GM20000 (cell line): ENCODE data around the gene MYO5B.
A peak's percentile ranks its signal among the peaks of the same experiment; 100 is the strongest.

ENCODE experiments used
- DNase-seq: peaks from one replicate; pipeline ENCODE4 v3.0.0; 2012; ENCODE audit warnings: low spot score
- TF ChIP-seq, protein P1 (sequence below): IDR thresholded peaks from 2 replicates; pipeline ENCODE4 v1.5.1; 2012; ENCODE audit warnings: mild to moderate bottlenecking, control low read depth; ENCODE audit errors: extremely low read depth, missing control alignments

The MYO5B gene

DNA sequence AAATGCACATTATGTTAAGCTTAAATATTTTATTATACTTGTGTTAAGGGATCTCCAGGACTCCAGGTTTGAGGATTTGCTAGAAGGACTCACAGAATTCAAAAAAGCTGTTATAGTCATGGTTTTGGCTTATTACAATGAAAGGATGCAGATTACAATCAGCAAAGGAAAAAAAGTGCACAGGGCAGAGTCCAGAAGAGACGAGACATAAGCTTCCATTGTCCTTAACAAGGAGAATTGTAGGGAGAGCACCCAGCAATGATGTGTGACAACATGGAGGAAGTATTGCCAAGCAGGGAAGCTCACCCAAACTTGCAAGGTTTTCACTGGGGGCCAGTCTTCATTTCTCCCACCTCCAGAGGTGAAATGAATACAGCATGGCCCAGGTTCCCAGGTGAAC is 12.8 kb upstream of the MYO5B start:
- TF ChIP-seq, protein P1, sequence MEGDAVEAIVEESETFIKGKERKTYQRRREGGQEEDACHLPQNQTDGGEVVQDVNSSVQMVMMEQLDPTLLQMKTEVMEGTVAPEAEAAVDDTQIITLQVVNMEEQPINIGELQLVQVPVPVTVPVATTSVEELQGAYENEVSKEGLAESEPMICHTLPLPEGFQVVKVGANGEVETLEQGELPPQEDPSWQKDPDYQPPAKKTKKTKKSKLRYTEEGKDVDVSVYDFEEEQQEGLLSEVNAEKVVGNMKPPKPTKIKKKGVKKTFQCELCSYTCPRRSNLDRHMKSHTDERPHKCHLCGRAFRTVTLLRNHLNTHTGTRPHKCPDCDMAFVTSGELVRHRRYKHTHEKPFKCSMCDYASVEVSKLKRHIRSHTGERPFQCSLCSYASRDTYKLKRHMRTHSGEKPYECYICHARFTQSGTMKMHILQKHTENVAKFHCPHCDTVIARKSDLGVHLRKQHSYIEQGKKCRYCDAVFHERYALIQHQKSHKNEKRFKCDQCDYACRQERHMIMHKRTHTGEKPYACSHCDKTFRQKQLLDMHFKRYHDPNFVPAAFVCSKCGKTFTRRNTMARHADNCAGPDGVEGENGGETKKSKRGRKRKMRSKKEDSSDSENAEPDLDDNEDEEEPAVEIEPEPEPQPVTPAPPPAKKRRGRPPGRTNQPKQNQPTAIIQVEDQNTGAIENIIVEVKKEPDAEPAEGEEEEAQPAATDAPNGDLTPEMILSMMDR: no peak
- DNase-seq: no peak

DNA sequence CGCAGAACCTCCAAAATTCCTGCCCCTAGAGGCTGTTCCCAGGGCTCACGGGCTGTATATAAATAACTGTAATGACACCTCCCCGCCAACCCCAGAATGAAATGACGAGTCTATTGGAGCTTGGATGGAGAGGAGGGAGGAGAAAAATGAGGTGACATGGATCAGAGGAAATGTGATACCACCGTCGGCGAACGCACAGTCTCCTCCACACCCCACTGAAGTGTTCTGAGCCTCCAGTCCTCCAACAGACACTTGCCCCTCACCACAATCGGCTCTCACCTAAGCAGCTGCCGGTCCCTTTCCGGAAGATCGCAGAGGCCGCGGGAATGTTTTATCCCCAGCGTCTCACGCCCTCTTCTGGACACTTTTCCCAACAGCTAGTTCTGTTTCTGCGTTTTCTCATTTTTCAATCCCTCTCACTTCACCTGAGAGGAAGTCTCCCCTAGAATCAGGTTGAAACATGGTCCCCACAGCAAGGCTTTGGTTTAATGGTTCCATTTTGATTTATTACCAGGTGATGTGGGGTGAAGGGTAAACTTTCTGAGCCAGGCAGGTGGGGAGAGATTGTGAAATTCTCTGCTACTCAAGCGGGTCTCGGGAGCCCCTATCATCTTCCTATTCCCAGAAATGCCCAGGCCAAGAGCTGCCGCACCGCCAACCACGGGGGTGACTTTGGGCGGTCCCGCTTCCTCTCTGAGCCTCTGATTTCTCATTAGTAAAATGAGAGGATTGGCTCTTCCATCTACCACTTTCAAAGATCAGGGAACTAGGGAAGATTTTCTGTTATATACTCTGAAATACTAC is 9.1 kb upstream of the MYO5B start:
- peak; percentile 49 for DNase-seq
- TF ChIP-seq, protein P1: peak; percentile 35

DNA sequence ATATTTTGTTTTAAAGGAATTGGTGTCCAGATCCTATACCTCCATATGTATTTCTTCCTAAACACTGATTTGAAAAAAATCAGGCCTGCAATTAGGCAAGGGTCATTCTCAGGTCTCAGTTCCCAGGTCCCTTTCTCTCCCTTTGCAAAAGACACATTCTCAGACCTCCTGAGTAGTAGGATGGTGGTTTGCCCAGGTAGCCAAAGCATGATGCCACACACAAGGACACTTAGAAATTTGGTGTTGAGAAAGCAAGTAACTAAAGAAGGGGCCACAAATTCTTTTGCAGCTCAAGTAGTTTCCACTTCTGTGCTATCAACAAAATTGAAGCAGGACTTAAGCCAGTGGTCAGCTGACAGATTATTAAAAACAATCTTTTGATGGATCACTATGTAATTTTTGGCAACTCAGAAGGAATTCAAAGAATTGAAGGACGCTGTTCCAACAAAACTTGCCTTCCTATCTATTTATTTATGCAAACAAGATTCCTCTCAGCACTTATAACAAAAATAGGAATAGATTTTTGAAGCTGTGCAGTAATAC is 6.6 kb upstream of the MYO5B start:
- TF ChIP-seq, protein P1: no peak

DNA sequence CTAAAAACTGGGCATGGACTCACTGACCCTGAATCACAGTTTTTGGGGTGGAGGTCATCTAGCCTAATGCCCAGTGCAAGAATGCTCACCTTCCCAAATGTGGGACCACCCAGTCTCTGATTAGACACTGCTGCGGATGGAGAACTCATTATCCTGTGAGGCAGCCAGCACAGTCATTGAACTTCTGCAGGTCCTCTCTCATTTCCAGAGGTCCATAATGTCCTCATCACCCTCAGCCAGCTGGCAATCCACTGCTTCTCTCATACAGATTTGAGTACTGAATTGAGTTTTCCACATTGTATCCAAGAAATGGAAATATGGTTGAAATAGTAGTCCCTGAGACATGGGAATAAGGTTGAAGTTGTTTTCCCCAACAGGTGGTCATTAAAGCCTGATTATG is 5.0 kb upstream of the MYO5B start:
- DNase-seq: no peak
- TF ChIP-seq, protein P1: no peak

More for the DNA sequence above, 6.6 kb upstream of the MYO5B start:
- no peak for DNase-seq

DNA sequence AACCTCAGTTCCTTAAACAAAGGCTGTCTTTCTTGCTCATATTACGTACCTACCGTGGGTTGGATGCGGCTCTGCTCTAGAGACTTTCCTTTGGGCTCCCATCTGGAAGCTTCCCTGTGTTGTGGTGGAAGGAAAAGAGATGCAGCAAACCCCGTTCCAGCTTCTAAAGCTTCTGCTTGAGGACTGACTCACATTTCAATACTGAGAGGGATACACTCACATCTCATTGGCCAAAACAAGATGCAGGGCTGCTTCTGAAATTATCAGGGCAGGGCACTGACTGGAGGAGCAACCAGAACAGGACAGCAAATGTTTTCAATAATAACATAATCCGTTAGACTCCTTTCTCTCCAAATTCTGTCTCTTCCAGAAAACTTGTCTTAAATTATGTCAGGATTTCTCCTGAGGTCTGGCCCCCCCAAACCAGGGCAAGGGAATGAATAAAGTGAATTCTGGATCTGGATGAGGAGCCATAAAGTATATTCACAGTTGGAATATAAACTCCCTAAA is 4.5 kb upstream of the MYO5B start:
- no peak for DNase-seq
- TF ChIP-seq, protein P1: no peak

DNA sequence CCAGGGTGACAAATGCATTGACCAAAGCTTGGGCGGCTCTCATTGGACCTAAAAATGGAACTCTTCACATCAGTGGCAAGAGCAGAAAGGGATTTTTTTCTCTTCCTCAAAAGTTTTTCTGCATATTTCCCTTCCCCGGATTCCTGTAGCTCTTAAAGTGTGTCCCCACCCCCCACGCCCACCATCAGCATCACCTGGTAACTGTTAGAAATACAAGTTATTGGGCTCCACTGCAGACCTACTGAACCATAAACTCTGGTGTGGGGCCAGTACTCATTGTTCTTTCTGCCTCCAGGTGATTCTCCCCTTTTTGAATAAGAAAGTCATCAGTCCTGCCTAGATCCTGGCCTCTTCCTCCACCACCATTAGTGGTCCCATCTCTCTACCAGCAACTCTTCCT is 1.3 kb upstream of the MYO5B start:
- DNase-seq: no peak
- TF ChIP-seq, protein P1: no peak

DNA sequence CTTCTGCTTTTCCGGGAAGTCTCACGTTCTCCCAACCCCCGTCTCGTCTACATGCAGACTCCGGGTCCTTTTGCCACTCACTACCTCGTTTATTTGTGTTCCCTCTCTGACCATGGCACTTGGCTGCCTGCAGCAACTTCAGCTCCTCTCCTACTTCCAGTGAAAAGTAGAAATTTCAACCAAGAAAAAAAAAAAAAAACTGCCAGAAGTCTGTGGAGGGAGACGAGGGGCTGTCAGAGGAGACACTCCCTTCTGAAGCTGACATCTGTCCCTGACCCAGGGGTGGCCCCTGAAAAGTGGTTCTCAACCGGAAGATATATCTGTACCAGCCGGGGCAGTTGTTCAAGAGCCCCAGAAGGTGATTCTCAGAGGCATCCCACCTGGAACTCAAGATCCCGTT is 742 bp upstream of the MYO5B start:
- TF ChIP-seq, protein P1: no peak
- DNase-seq: no peak
